ENCODE measurements around the gene NACC2.
"Not testable (repeated sequence)": the region's sequence is repeated elsewhere in the genome, so short reads cannot be mapped to it uniquely, and the experiment has no call there.

GRCh38 chr9:136040848-136041247, 54.2 kb downstream of the NACC2 start:
- not testable (repeated sequence) for TF ChIP-seq CTCF (IDR thresholded peaks at IDR 0.05; ENCODE audit: insufficient read depth, low read depth, low read length); EZH2 (IDR thresholded peaks at IDR 0.05; ENCODE audit: insufficient read depth, low read length)

All from astrocyte (in vitro differentiated cells and primary cell).